Activated gamma-delta T cell (primary cell): ENCODE results near the gene ANKRD33B.
"Not testable (repeated sequence)": the region's sequence is repeated elsewhere in the genome, so short reads cannot be mapped to it uniquely, and the experiment has no call there.

Experiments
- DNase-seq: peaks from one replicate; lab custom pipeline; 2025; lab: John Stamatoyannopoulos, UW

The ANKRD33B gene

GRCh38 chr5:10594591-10595210 lies 30.8 kb downstream of the ANKRD33B start:
- DNase-seq = no peak

- DNase-seq = no peak
Measured at GRCh38 chr5:10595293-10595671, 31.4 kb downstream of the ANKRD33B start.

- no peak for DNase-seq
Measured at GRCh38 chr5:10595672-10596309, 31.9 kb downstream of the ANKRD33B start.

- DNase-seq = no peak
Measured at GRCh38 chr5:10596310-10596703, 32.4 kb downstream of the ANKRD33B start.

GRCh38 chr5:10596886-10597451 lies 33.1 kb downstream of the ANKRD33B start:
- no peak for DNase-seq

- no peak for DNase-seq
Measured at GRCh38 chr5:10599113-10599512, 35.2 kb downstream of the ANKRD33B start.

- DNase-seq = no peak
Measured at GRCh38 chr5:10599862-10600284, 36.0 kb downstream of the ANKRD33B start.

GRCh38 chr5:10600626-10601245 lies 36.9 kb downstream of the ANKRD33B start:
- no peak for DNase-seq

- DNase-seq = no peak
Measured at GRCh38 chr5:10601246-10602030, 37.6 kb downstream of the ANKRD33B start.

- no peak for DNase-seq
Measured at GRCh38 chr5:10602031-10602806, 38.3 kb downstream of the ANKRD33B start.

- DNase-seq = no peak
Measured at GRCh38 chr5:10604975-10605374, 41.1 kb downstream of the ANKRD33B start.

GRCh38 chr5:10606632-10607022 lies 42.8 kb downstream of the ANKRD33B start:
- DNase-seq = not testable (repeated sequence)

- DNase-seq = no peak
Measured at GRCh38 chr5:10607023-10607665, 43.3 kb downstream of the ANKRD33B start.

GRCh38 chr5:10607666-10608073 lies 43.8 kb downstream of the ANKRD33B start:
- DNase-seq = no peak

GRCh38 chr5:10608081-10608480 lies 44.2 kb downstream of the ANKRD33B start:
- DNase-seq = not testable (repeated sequence)

GRCh38 chr5:10610058-10610457 lies 46.2 kb downstream of the ANKRD33B start:
- no peak for DNase-seq

GRCh38 chr5:10611290-10611689 lies 47.4 kb downstream of the ANKRD33B start:
- no peak for DNase-seq

- no peak for DNase-seq
Measured at GRCh38 chr5:10612251-10612650, 48.4 kb downstream of the ANKRD33B start.

- DNase-seq = no peak
Measured at GRCh38 chr5:10615693-10616092, 51.8 kb downstream of the ANKRD33B start.

GRCh38 chr5:10617103-10617502 lies 53.2 kb downstream of the ANKRD33B start:
- no peak for DNase-seq

- no peak for DNase-seq
Measured at GRCh38 chr5:10618311-10618710, 54.4 kb downstream of the ANKRD33B start.
